Sigmoid colon (tissue), 4 donors: ENCODE measurements around the gene CYP11A1.

Experiments
- POLR2AphosphoS5 ChIP-seq, 4 donors: sonication (generic); formaldehyde crosslinking; IDR thresholded peaks; one replicate each; pipeline ENCODE4 v1.6.1; 2017; ENCODE audit warnings: antibody characterized with exemption in 4 of 4
- TF ChIP-seq, protein P1 (sequence below), 4 experiments: fragments of 450-650 bp in 3 of 4; fragments of 200-600 bp in 1 of 4; IDR thresholded peaks; one replicate each; pipeline ENCODE4 v1.5.1; 2016 to 2019; ENCODE audit warnings: antibody characterized with exemption in 4 of 4, mild to moderate bottlenecking in 3 of 4, moderate library complexity in 2 of 4

DNA sequence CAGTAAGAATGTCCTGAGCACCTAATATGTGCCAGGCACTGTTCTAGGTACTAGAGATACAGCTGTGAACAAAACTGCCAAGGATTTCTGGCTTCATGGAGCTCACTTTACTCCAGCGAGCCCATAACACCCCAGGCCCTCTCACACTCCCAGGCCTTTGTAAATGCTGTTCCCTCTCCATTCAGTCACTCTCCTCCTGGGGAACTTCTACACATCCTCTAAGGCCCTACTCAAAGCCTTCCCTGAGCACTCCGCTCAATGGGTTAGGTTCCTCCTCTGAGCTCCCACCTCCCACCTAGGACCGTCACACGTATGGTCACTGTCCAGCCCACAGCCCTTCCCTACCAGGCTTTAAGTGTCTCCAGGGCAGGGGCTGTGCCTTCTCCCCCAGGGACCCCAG is 39.1 kb upstream of the CYP11A1 start:
- TF ChIP-seq, protein P1, sequence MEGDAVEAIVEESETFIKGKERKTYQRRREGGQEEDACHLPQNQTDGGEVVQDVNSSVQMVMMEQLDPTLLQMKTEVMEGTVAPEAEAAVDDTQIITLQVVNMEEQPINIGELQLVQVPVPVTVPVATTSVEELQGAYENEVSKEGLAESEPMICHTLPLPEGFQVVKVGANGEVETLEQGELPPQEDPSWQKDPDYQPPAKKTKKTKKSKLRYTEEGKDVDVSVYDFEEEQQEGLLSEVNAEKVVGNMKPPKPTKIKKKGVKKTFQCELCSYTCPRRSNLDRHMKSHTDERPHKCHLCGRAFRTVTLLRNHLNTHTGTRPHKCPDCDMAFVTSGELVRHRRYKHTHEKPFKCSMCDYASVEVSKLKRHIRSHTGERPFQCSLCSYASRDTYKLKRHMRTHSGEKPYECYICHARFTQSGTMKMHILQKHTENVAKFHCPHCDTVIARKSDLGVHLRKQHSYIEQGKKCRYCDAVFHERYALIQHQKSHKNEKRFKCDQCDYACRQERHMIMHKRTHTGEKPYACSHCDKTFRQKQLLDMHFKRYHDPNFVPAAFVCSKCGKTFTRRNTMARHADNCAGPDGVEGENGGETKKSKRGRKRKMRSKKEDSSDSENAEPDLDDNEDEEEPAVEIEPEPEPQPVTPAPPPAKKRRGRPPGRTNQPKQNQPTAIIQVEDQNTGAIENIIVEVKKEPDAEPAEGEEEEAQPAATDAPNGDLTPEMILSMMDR (IDR thresholded peaks at IDR 0.05) = no peak
- no peak for TF ChIP-seq POLR2AphosphoS5 (IDR thresholded peaks at IDR 0.05)
